ENCODE data around the gene GABRG3.

The GABRG3 gene

GRCh38 chr15:27066446-27066845 lies 95.5 kb downstream of the GABRG3 start:
- no peak for DNase-seq

GRCh38 chr15:27067175-27067574 lies 96.2 kb downstream of the GABRG3 start:
- no peak for DNase-seq

- DNase-seq, result no peak
Observed at GRCh38 chr15:27070841-27071240, 99.9 kb downstream of the GABRG3 start.

GRCh38 chr15:27074179-27074578 lies 103.2 kb downstream of the GABRG3 start:
- no peak for DNase-seq

GRCh38 chr15:27077790-27078189 lies 106.8 kb downstream of the GABRG3 start:
- DNase-seq, result no peak

GRCh38 chr15:27081676-27082418 lies 110.9 kb downstream of the GABRG3 start:
- DNase-seq, result no peak

- no peak for DNase-seq
Observed at GRCh38 chr15:27082526-27082925, 111.5 kb downstream of the GABRG3 start.

GRCh38 chr15:27084844-27085243 lies 113.9 kb downstream of the GABRG3 start:
- no peak for DNase-seq

GRCh38 chr15:27086149-27086548 lies 115.2 kb downstream of the GABRG3 start:
- DNase-seq, result no peak

- no peak for DNase-seq
Observed at GRCh38 chr15:27086805-27087204, 115.8 kb downstream of the GABRG3 start.

- no peak for DNase-seq
Observed at GRCh38 chr15:27087651-27088583, 116.9 kb downstream of the GABRG3 start.

GRCh38 chr15:27088584-27089232 lies 117.7 kb downstream of the GABRG3 start:
- no peak for DNase-seq

GRCh38 chr15:27089233-27089586 lies 118.2 kb downstream of the GABRG3 start:
- no peak for DNase-seq

GRCh38 chr15:27089676-27090075 lies 118.7 kb downstream of the GABRG3 start:
- no peak for DNase-seq

- no peak for DNase-seq
Observed at GRCh38 chr15:27091270-27091940, 120.4 kb downstream of the GABRG3 start.

GRCh38 chr15:27092390-27092789 lies 121.4 kb downstream of the GABRG3 start:
- no peak for DNase-seq

GRCh38 chr15:27094235-27094634 lies 123.3 kb downstream of the GABRG3 start:
- DNase-seq, result no peak

GRCh38 chr15:27095886-27096624 lies 125.1 kb downstream of the GABRG3 start:
- no peak for DNase-seq

- DNase-seq, result no peak
Observed at GRCh38 chr15:27097506-27097905, 126.5 kb downstream of the GABRG3 start.

GRCh38 chr15:27101982-27102381 lies 131.0 kb downstream of the GABRG3 start:
- no peak for DNase-seq

- no peak for DNase-seq
Observed at GRCh38 chr15:27111323-27111722, 140.3 kb downstream of the GABRG3 start.

- DNase-seq, result no peak
Observed at GRCh38 chr15:27114473-27114872, 143.5 kb downstream of the GABRG3 start.
